Measurements from ENCODE around the gene TROAP.
"Not testable (repeated sequence)": the region's sequence is repeated elsewhere in the genome, so short reads cannot be mapped to it uniquely, and the experiment has no call there.

The TROAP gene

DNA sequence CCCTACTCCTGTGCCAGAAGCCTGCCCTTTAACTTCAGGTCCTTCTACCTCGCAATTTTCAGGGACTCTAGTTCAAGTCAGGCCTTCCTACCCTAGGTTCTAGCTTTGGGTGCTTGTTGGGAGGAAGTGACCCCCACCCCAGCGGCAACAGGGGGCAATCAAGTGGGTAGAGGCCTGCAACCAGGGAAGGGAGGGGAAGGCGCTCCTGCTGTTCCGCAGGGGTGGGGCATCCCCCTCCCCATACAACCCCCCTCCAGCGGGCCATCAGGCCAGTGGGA is 28.3 kb upstream of the TROAP start:
- DNase-seq: no peak

DNA sequence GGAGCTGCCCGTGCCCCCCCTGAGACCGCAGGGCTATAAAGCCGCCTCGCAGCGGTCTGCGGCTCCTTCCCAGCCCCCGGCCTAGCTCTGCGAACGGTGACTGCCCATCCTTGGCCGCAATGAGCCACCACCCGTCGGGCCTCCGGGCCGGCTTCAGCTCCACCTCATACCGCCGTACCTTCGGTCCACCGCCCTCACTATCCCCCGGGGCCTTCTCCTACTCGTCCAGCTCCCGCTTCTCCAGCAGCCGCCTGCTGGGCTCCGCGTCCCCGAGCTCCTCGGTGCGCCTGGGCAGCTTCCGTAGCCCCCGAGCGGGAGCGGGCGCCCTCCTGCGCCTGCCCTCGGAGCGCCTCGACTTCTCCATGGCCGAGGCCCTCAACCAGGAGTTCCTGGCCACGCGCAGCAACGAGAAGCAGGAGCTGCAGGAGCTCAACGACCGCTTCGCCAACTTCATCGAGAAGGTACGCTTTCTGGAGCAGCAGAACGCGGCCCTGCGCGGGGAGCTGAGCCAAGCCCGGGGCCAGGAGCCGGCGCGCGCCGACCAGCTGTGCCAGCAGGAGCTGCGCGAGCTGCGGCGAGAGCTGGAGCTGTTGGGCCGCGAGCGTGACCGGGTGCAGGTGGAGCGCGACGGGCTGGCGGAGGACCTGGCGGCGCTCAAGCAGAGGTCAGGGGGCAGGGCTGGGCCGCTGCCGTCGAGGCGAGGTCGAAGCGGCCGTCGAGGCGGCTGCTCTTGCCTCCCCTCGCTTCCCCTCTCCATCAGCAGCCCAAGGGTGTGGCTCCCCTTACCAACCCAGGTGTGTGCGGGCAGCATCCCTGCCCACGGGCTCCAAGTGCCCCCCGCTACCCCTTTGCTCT is 27.7 kb upstream of the TROAP start, which contains the start of gene PRPH:
TSS of gene PRPH (plus strand) at position 66 of the 855 bp plus-strand sequence. CDS start at position 120, 54 bp downstream.
- no peak for DNase-seq

DNA sequence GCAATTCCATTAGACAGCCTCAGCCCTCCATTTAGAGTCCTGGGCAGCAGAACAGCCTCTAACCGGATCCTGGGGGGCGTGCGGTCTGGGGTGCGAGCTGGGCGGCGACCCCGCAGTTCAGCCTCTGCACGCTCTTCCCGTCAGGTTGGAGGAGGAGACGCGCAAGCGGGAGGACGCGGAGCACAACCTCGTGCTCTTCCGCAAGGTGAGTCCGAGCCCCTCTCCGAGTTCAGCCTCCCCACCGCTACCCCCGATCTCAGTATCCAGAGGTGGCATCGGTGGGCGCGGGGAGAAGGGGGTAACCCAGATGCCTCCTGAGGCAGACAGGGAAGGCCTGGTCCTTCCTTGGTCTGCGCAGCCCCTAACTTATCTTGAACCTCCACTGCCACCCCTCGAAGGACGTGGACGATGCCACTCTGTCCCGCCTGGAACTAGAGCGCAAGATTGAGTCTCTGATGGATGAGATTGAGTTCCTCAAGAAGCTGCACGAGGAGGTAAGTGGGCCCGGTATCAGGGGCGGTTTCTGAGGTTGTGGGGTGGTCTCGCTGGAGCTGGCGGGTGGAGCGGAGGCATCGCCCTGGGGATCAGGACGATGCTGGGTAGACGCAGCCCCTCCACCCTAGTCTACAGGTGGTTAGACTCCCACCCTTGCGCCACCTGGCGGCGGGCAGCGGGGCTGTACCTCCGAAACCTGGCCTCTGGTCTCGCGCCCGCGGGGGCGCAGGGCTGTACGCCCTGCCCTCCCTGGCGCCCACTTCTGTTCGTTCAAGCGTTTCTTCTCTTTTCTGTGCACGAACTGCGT is 26.8 kb upstream of the TROAP start:
- no peak for DNase-seq

DNA sequence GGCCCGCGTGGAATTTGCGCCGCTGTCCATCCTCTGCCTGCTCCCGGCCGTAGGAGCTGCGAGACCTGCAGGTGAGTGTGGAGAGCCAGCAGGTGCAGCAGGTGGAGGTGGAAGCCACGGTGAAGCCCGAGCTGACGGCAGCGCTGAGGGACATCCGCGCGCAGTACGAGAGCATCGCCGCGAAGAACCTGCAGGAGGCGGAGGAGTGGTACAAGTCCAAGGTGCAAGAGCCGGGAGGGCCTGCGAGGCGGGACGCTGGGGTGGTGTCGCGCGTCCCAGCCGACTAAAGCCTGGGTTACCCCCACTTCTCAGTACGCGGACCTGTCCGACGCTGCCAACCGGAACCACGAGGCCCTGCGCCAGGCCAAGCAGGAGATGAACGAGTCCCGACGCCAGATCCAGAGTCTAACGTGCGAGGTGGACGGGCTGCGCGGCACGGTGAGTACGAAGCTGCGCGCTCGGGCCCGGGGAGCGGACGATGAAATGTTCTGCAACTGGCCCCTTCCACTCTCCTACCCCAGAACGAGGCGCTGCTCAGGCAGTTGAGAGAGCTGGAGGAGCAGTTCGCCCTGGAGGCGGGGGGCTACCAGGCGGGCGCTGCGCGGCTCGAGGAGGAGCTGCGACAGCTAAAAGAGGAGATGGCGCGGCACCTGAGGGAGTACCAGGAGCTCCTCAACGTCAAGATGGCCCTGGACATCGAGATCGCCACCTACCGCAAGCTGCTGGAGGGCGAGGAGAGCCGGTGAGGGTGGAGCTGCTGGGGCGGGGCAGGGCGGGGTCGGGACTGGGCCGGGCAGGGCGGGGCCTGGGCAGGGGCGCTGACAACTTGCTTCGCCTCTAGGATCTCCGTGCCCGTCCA is 26.0 kb upstream of the TROAP start:
- no peak for DNase-seq

DNA sequence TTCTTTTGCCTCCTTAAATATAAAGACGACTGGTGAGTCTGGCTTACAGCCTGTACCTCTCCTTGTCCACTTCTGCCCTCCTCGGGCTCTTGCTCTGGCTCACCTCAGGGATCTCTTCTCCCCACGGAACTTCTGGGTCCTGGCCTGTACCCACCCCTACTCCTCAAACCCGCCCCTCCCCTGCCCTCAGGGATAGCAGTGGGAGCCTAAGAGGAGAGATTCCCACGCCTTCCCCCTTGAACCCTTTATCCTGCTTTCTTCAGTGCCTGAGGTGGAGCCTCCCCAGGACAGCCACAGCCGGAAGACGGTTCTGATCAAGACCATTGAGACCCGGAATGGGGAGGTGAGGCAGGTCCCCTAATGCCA is 25.4 kb upstream of the TROAP start:
- no peak for DNase-seq

DNA sequence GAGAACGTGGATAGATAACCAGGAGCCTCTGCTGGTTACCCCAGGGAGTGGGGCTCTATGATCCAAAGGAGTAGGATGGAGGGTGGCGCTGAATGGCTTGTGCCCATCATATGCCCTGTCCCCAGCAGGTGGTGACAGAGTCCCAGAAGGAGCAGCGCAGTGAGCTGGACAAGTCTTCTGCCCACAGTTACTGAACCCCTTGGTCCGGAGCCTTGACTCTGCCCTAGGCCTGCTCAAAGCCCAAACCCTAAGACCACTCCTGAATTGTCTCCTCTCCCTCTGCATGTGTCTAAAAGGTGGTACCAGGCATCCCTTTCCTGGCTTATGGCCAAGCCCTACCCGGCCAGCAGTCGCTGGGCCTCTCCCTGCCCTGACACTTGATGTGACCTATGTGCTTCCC is 24.9 kb upstream of the TROAP start:
- DNase-seq: no peak

DNA sequence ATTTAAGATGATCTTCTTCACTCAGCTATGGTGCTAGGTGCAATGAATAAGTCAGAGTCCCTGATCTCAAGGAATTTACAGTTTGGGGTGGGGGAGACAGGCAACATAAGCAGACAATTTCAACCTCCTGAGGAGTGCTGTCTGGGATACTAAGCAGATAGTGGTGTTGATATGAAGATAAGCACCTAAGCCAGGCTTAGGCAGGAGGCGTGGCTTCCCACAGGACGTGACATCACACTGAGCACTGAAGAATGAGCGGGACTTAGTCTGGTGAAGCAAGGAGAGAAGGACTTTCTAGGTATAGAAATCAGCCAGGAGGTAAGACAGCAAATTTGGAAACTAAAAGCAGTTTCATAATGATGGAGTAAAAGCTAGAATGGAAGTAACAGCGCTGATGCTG is 21.3 kb upstream of the TROAP start:
- DNase-seq: no peak

DNA sequence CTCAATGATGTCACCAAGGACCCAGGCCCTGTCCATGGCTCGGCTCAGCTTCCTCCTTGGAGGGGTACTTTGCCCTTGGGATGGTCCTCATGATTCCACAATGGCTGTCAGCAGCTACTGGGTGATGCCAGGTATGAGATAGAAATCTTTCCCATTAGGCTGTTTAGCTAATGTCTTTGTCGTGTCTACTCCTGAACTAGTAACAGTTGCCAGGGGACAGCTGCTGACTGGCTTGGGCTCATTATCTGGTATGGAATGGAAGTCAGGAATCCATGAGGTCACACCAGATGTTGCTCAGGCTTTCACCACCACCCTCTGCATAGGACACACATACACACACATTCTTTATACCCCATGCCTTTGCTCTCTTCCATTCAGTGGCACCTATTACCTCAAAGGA is 18.9 kb upstream of the TROAP start:
- no peak for DNase-seq

DNA sequence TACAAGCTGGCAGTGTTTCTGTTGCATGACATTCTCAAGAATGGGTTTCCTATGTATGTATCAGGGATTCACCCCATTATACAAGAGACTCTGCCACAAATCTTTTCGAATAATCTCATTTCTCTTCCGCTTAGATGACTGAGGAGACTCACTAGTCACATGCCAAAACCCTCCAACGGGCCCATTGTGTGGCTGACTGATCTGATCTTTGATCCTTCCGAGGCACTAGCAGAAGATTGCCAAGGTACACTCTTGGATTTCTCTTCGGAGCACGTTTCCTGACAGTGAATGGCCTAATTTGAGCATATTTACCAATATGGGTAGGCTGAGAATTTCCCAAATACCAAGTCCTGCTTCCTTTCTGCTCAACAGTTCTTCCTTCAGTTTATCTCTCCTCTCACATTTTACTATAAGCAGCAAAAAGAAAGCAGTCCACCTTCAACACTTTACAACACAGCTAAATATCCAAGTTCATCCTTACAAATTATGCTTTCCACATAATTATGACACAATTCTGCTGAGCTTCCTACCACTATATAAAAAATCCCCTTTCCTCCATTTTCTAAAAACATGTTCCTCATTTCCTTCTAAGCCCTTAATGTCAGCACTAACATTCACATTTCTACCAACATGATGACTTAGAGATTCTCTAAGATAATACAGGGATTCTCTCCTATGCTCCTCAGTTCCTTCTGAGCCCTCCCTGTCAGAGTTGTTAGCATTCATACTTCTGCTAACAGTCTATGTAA is 17.1 kb upstream of the TROAP start:
- no peak for DNase-seq

DNA sequence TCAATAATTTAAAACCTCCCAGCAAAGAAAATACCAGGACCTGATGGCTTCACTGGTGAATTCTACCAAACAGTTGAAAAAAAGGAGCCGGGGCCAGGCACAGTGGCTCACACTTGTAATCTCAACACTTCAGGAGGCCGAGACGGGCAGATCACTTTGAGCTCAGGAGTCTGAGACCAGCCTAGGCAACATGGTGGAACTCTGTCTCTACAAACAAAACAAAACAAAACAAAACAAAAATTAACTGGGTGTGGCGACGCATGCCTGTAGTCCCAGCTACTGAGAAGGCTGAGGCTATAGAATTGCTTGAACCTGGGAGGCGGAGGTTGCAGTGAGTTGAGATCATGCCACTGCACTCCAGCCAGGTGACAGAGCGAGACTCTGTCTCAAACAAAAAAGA is 13.7 kb upstream of the TROAP start:
- DNase-seq: no peak

DNA sequence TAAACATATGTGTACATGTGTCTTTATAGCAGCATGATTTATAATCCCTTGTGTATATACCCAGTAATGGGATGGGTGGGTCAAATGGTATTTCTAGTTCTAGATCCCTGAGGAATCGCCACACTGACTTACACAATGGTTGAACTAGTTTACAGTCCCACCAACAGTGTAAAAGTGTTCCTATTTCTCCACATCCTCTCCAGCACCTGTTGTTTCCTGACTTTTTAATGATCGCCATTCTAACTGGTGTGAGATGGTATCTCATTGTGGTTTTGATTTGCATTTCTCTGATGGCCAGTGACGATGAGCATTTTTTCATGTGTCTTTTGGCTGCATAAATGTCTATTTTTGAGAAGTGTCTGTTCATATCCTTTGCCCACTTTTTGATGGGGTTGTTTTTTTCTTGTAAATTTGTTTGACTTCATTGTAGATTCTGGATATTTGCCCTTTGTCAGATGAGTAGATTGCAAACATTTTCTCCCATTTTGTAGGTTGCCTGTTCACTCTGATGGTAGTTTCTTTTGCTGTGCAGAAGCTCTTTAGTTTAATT is 12.5 kb upstream of the TROAP start:
- not testable (repeated sequence) for DNase-seq

DNA sequence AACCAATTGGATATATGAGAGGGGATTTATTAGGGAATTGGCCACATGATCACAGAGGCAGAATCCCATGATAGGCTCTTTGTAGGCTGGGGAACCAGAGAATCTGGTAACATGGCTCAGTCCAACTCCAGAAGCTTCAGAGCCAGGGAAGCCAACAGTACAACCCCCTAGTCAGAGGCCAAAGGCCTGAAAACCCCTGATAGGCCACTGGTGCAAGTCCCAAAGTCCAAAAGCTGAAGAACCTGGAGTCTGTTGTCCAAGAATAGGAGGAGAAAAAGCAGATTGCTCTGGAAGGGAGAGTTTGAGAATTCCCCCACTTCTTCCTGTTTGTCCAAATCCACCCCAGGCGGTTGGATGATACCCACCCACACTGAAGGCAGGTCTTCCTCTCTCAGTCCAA is 8.2 kb upstream of the TROAP start:
- DNase-seq: no peak

DNA sequence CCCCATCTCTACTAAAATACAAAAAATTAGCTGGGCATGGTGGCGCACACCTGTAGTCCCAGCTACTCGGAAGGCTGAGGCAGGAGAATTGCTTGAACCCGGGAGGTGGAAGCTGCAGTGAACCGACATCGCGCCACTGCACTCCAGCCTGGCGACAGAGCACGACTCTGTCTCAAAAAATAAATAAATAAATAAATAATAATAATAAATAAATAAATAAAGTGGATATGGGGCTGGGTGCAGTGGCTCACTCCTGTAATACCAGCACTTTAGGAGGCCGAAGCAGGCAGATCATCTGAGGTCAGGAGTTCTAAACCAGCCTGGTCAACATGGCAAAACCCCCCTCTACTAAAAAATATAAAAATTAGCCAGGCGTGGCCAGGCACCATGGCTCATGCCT is 5.9 kb upstream of the TROAP start:
- DNase-seq: not testable (repeated sequence)

DNA sequence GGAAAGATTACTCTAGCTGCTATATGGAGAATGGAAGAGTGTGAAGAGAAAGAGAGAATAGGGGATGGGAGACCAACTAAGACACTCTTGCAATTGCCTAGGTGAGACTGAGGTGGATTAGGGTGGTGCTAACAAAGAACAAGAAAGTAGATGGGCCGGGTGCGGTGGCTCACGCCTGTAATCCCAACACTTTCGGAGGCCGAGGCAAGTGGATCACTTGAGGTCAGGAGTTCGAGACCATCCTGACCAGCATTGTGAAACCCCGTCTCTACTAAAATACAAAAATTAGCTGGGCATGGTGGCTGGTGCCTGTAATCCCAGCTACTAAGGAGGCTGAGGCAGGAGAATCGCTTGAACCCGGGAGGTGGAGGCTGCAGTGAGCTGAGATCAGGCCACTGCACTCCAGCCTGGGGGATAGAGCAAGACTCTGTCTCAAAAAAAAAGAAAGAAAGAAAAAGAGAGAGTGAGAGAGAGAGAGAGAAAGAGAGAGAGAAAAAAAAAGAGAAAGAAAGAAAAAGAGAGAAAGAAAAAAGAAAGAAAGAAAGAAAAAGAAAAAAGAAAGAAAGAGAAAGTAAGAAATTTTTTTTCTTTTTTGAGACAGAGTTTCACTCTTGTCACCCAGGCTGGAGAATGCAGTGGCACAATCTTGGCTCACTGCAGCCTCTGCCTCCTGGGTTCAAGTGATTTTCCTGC is 2.5 kb upstream of the TROAP start:
- not testable (repeated sequence) for DNase-seq

DNA sequence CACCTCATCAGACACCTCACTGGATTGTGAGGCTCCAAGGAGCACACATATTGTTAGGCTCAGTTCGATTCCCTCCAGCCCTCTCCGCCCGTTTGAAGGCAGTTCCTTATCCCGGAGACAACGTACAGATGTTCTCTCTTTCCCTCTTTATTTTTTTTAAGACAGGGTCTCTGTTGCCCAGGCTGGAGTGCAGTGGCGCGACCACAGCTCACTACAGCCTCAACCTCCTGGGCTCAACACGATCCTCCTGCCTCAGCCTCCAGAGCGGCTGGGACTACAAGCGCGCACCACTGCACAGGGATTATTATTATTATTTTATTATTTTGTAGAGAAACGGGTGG is 718 bp upstream of the TROAP start:
- no peak for DNase-seq

DNA sequence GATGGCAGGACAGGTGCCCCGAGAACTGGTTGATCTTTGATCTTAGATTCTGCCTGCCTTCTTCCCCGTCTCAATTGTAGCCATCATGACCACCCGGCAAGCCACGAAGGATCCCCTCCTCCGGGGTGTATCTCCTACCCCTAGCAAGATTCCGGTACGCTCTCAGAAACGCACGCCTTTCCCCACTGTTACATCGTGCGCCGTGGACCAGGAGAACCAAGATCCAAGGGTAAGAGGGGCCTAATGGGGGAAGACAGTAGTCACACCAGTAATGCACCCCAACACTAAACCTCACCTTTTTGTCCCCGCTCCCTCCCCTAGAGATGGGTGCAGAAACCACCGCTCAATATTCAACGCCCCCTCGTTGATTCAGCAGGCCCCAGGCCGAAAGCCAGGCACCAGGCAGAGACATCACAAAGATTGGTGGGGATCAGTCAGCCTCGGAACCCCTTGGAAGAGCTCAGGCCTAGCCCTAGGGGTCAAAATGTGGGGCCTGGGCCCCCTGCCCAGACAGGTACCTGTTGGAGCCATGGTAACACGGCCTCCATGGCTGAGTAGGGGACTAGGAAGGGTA is 556 bp downstream of the TROAP start:
- no peak for DNase-seq

DNA sequence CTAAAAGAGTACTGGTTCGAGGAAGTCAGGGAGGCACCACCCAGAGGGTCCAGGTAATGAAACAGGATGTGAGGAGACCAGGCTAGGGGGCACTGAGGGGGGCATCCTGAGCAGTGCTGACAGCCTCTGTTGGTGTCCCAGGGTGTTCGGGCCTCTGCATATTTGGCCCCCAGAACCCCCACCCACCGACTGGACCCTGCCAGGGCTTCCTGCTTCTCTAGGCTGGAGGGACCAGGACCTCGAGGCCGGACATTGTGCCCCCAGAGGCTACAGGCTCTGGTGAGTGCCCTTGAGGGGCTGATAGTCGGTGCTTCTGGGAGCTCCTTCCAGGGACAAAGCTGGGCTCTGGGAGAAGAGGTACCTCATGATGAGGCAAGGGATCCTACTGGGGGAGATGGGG is 2.6 kb downstream of the TROAP start:
- no peak for DNase-seq

DNA sequence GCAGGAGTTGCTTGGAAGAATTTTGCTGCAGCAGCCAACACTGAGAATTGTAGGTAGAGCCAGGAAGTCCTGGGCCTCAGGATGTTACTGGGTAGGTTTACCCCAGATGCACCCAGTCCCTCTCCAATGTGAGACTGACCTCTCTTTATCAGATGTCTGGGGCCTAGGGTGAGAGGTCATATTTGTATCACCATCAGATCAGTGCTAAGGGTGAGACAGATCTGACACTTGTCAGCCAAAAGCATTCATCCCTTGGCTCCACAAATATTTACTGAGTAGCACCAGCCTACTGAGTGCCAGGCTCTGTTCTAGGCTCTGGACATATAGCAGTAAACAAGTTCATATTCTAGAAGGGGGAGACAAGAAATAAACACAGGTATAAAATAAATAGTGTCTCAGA is 4.3 kb downstream of the TROAP start:
- DNase-seq: no peak

DNA sequence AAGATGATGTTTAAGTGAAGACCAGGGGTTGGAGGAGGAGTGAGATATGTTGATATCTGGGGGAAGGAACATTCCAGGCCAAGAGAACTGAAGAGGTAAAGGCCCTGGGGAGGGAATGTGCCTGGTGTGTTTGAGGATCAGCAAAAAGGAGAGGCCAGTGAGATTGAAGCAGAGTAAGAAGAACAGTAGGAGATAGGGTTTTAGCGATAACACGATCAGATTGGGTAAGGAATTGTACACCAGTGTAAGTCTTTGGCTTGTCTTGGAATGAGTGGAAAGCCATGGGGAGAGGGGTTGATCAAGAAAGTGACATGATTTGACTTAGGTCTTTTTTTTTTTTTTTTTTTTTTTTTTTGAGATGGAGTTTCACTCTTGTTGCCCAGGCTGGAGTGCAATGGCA is 4.8 kb downstream of the TROAP start:
- DNase-seq: no peak

DNA sequence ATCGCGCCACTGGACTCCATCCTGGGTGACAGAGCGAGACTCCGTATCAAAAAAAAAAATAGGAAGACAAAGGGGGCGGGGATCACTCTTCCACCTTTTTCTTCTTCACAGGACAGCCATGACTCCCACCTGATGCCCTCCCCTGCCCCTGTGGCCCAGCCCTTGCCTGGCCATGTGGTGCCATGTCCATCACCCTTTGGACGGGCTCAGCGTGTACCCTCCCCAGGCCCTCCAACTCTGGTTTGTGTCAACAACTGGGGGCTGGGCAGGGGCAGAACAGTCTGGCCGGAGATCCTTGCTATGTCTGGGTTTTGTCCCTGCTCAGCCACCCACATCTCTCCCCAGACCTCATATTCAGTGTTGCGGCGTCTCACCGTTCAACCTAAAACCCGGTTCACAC is 5.8 kb downstream of the TROAP start:
- no peak for DNase-seq

DNA sequence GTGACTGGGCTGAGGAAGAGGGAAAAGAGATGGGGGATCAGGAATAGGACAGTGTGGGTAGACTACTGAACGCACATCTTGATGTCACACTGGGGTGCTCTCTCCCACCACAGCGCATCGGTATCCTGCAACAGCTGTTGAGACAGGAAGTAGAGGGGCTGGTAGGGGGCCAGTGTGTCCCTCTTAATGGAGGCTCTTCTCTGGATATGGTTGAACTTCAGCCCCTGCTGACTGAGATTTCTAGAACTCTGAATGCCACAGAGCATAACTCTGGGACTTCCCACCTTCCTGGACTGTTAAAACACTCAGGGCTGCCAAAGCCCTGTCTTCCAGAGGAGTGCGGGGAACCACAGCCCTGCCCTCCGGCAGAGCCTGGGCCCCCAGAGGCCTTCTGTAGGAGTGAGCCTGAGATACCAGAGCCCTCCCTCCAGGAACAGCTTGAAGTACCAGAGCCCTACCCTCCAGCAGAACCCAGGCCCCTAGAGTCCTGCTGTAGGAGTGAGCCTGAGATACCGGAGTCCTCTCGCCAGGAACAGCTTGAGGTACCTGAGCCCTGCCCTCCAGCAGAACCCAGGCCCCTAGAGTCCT is 7.1 kb downstream of the TROAP start:
- DNase-seq: no peak

Measured in midbrain (tissue), 1 donor.